CD4-positive, alpha-beta T cell treated with Interleukin-2 at 100 ng/mL for 4 hours (primary cell): ENCODE data around the gene ANXA8.

ENCODE experiments used
- DNase-seq: peaks from one replicate; pipeline ENCODE4 v3.0.0-alpha.2; 2020; ENCODE audit warnings: low spot score

Gene ANXA8

GRCh38 chr10:47447209-47447608 lies 36.7 kb downstream of the ANXA8 start:
- no peak for DNase-seq

- no peak for DNase-seq
Observed at GRCh38 chr10:47445720-47446119, 38.2 kb downstream of the ANXA8 start.

GRCh38 chr10:47444047-47444446 lies 39.9 kb downstream of the ANXA8 start:
- DNase-seq: no peak

DNA sequence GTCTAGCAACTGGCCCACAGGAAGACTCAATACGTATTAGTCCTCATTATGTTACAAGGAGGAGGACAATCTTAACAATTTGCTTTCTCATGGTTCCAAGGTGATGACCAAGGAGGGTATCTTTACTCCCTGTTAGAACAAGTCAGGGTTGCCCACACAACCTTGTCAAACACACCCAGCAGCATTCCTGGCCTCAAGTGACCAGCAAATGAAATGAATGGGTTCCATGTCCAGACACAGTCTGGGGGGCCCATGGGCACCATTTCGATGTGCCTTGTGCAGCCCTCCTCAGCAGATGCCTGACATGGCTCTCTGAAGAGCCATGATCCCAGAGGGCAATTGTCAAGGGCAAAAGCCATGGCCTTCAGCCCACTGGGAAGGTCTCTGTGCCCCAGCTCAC lies 40.8 kb downstream of the ANXA8 start:
- DNase-seq: no peak

GRCh38 chr10:47442351-47442750 lies 41.6 kb downstream of the ANXA8 start:
- no peak for DNase-seq

GRCh38 chr10:47441938-47442337 lies 42.0 kb downstream of the ANXA8 start:
- DNase-seq: no peak

DNA sequence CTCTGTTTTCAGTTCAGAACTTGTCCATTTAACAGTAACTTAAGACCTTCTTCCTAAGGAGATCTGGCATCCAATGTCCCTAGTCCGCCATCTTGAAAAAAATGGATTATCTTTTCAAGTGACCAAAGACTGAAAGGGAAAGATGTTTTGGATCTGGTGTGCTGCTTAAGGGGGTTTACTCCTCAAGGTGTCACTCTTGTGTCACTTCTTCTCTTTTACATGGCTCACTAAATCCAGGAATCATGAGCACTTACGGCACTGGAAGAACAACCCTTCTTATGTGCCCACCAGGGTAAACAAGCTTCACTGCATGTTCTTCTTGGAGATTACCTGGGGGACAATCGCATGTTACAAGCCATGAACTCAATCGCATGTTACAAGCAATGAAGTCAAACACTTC lies 43.7 kb downstream of the ANXA8 start:
- DNase-seq: no peak

GRCh38 chr10:47438857-47439474 lies 44.9 kb downstream of the ANXA8 start:
- no peak for DNase-seq

DNA sequence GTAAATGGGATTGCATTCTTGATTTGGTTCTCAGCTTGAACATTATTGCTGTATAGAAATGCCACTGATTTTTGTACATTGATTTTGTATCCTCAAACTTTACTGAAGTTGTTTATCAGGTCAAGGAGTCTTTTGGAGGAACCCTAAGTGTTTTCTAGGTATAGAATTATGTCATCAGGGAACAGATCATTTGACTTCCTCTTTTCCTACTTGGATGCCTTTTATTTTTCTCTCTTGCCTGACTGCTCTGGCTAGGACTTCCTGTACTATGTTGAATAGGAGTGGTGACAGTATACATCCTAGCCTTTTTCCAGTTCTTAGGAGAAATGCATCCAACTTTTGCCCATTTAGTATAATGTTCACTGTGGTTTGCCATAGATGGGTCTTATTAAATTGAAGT lies 48.8 kb downstream of the ANXA8 start:
- no peak for DNase-seq

DNA sequence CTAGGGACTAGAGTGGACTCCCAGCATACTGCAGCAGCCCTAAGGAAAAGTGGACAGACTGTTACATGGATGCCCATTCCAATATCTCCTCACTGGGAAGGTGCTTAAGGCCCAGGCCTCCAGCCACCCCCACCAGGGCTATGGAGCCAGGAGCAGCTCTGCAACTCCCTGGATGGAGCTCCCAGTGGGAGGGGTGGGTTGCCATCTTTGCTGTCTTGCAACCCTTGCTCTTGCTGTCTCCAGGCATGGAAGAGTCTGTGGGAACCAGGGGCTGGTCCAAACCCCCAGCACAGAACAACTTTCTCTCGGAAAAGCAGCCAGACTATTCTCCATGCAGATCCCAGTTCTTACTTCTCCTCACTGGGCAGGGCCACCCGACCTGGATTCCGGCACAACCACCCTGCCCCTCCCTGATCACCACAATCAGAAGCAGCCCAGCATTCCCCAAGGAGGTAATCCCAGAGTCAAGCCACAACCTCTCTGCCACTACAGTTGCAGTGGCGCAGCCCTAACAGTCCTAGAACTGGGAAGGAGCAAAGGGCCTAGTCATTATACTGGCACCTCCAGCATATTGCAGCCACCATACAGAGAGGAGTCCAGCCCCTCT lies 58.0 kb downstream of the ANXA8 start:
- DNase-seq: no peak

DNA sequence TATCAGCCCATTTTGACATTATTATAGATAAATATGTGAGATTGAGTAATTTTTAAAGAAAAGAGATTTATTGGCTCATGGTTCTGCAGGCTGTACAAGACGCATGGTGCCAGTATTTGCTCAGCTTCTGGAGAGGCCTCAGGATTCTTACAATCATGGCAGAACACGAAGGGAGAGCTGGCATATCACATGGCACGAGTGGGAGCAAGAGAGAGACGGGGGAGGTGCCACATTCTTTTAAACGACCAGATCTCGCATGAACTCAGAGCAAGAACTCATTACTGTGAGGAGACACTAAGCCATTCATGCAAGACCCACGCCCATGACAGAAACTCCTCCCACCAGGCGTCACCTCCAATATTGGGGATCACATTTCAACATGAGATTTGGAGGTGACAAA lies 59.7 kb downstream of the ANXA8 start:
- DNase-seq: no peak

GRCh38 chr10:47423476-47423875 lies 60.4 kb downstream of the ANXA8 start:
- DNase-seq: no peak

DNA sequence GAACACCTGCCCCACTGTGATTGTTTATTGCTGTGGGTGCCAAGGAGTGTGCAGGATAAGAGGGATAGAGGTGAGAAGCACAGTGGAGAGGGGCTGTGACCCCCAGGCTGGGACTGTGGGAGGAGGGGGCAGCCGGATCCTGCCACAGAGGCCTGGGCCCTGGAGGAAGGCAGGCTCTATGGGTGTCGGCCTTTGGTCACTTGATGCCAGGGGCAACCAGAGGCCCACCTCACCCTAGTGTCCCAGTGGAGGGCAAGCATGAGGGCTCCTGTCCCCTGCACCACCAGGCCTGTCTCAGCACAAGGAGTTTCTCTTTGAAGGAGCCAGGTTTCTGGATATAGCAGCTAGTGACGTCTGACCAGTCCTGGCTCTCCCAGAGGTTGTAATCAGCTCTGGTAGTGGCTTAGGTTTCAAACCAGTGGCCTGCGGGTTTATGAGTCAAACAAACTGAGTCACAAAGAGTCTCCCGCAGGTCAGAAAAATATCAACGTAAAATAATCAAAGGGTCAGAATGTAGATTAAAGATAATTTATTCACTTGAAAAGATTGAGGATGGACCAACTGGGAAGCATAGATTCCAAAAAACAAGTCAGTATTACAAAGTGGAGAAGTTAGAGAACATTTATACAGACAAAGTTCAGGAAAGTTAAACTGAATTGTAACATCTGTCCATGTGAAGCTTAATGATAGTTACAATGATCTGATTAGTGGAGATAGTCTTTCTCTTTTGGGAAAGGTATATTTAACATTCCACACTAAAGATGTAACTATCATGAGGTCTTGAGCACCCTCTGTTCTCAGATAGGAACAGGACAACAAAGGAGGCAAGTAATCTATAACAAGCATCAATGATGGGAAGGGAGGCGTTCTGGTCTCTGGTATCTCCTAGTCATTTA lies 62.6 kb downstream of the ANXA8 start:
- no peak for DNase-seq

GRCh38 chr10:47420305-47421056 lies 63.4 kb downstream of the ANXA8 start:
- no peak for DNase-seq

GRCh38 chr10:47419421-47419820 lies 64.5 kb downstream of the ANXA8 start:
- no peak for DNase-seq

DNA sequence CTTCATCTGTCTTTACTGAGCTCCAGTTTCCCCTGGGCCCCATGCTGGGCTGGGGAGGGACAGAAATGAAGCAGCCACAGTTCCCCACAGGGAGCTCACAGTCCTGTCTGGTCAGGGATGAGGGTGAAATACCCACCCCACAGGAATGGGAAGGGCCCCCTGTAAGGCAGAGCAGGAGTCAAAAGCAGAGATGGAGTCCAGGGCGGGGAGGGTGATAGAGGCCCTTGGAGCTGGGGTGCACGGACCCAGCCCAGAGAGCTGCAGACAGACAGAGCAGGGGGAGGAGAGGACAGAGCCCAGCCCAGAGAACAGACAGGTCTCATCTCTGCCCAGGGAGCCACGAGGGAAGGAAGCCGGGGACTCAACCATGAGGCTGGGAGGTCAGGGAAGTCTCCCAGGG lies 64.9 kb downstream of the ANXA8 start:
- no peak for DNase-seq

GRCh38 chr10:47418321-47418720 lies 65.6 kb downstream of the ANXA8 start:
- DNase-seq: no peak
